Liver (tissue), 9 donors: ENCODE results near the gene SMIM21. TPM values are rescaled to one million over a fixed set of nuclear protein-coding genes. Genes with fewer than 3 reads are reported as not detected.

Experiments
- DNase-seq: peaks from one replicate; pipeline ENCODE4 v3.0.0-alpha.2; 2017; ENCODE audit warnings: low spot score
- H3K27ac ChIP-seq, 2 donors: one replicate each; pipeline ENCODE4 v1.7.0; 2013; ENCODE audit warnings: inconsistent platforms in 2 of 2, low read length in 2 of 2, control low read depth in 1 of 2, low read depth in 1 of 2, mild to moderate bottlenecking in 1 of 2
- H3K27me3 ChIP-seq, 4 donors: one replicate each; pipeline versions ENCODE4 v1.6.1 to v1.7.0; 2013; ENCODE audit warnings: low read length in 3 of 4, inconsistent platforms in 1 of 4, mild to moderate bottlenecking in 1 of 4, moderate library complexity in 1 of 4; ENCODE audit not compliant: control insufficient read depth in 4 of 4, insufficient read depth in 4 of 4
- H3K36me3 ChIP-seq, 4 donors: one replicate each; pipeline versions ENCODE4 v1.6.1 to v1.7.0; 2013; ENCODE audit warnings: low read length in 3 of 4, mild to moderate bottlenecking in 3 of 4, low read depth in 1 of 4, moderate library complexity in 1 of 4; ENCODE audit not compliant: control insufficient read depth in 4 of 4, insufficient read depth in 3 of 4
- H3K4me1 ChIP-seq, 4 donors: one replicate each; pipeline versions ENCODE4 v1.6.1 to v1.7.0; 2013; ENCODE audit warnings: low read length in 3 of 4, mild to moderate bottlenecking in 3 of 4, moderate library complexity in 1 of 4; ENCODE audit not compliant: control insufficient read depth in 4 of 4, insufficient read depth in 4 of 4
- H3K4me3 ChIP-seq, 3 donors: one replicate each; pipeline versions ENCODE4 v1.6.1 to v1.7.0; 2013; ENCODE audit warnings: low read length in 3 of 3, control low read depth in 1 of 3, low read depth in 1 of 3, mild to moderate bottlenecking in 1 of 3
- H3K9ac ChIP-seq, 2 donors: one replicate each; pipeline ENCODE4 v1.7.0; 2013; ENCODE audit warnings: low read length in 2 of 2, mild to moderate bottlenecking in 2 of 2, moderate library complexity in 2 of 2, control low read depth in 1 of 2, low read depth in 1 of 2
- H3K9me3 ChIP-seq, 4 donors: one replicate each; pipeline versions ENCODE4 v1.6.1 to v1.7.0; 2013; ENCODE audit warnings: low read length in 3 of 4; ENCODE audit not compliant: control insufficient read depth in 4 of 4
- EGR1 ChIP-seq, 2 donors: IDR thresholded peaks; 2 replicates each; pipeline ENCODE4 v1.6.1; 2016 to 2018; ENCODE audit warnings: antibody characterized with exemption in 2 of 2, low read depth in 2 of 2
- FOXA1 ChIP-seq: IDR thresholded peaks from 2 replicates; pipeline ENCODE4 v1.6.1; 2016; ENCODE audit warnings: antibody characterized with exemption
- FOXA2 ChIP-seq: IDR thresholded peaks from 2 replicates; pipeline ENCODE4 v1.6.1; 2016; ENCODE audit warnings: antibody characterized with exemption
- GABPA ChIP-seq, 2 donors: IDR thresholded peaks in 1 of 2; conservative IDR thresholded peaks in 1 of 2; 2 replicates each; pipeline ENCODE4 v1.6.1; 2016; ENCODE audit warnings: antibody characterized with exemption in 2 of 2, mild to moderate bottlenecking in 1 of 2, moderate library complexity in 1 of 2
- HNF4A ChIP-seq, 2 donors: conservative IDR thresholded peaks; 2 replicates each; pipeline ENCODE4 v1.6.1; 2016; ENCODE audit warnings: antibody characterized with exemption in 2 of 2, mild to moderate bottlenecking in 2 of 2
- HNF4G ChIP-seq: IDR thresholded peaks from 2 replicates; pipeline ENCODE4 v1.6.1; 2016; ENCODE audit warnings: antibody characterized with exemption
- JUND ChIP-seq, 2 donors: IDR thresholded peaks; 2 replicates each; pipeline ENCODE4 v1.6.1; 2016; ENCODE audit warnings: antibody characterized with exemption in 2 of 2
- RAD21 ChIP-seq, 2 donors: IDR thresholded peaks; 2 replicates each; pipeline ENCODE4 v1.6.1; 2016; ENCODE audit warnings: antibody characterized with exemption in 2 of 2, mild to moderate bottlenecking in 2 of 2
- RXRA ChIP-seq, 2 donors: IDR thresholded peaks; 2 replicates each; pipeline ENCODE4 v1.6.1; 2017 to 2018; ENCODE audit warnings: antibody characterized with exemption in 2 of 2, mild to moderate bottlenecking in 1 of 2
- SP1 ChIP-seq: IDR thresholded peaks from 2 replicates; pipeline ENCODE4 v1.6.1; 2018; ENCODE audit warnings: antibody characterized with exemption, mild to moderate bottlenecking
- TAF1 ChIP-seq: conservative IDR thresholded peaks from 2 replicates; pipeline ENCODE4 v1.6.1; 2016; ENCODE audit warnings: antibody characterized with exemption, mild to moderate bottlenecking
- YY1 ChIP-seq: IDR thresholded peaks from 2 replicates; pipeline ENCODE4 v1.6.1; 2016; ENCODE audit warnings: antibody characterized with exemption, mild to moderate bottlenecking
- WGBS: extraction: QIAGEN DNeasy Blood & Tissue Kit; methylation state at CpG from one replicate; pipeline ENCODE4 v1.1.7; 2013; 5-methylcytosine and 5-hydroxymethylcytosine counted together
- polyA plus RNA-seq, 2 donors: library from polyadenylated mRNA; stranded (reverse) in 1 of 2; unstranded in 1 of 2; fragments of 200-250 nt in 1 of 2; fragments of >200 nt in 1 of 2; fragmentation: Nextera tagmentation in 1 of 2; extraction: Ambion mirVana in 1 of 2; gene quantifications; one replicate each; pipeline versions ENCODE4 v1.2.1 to v1.2.3, GENCODE V29; 2013 to 2015
- total RNA-seq, 2 donors: library from RNA; depleted of rRNA; stranded (reverse); fragments of >200 nt; gene quantifications; one replicate each; pipeline ENCODE4 v1.2.3, GENCODE V29; 2014
- TF ChIP-seq, protein P1 (sequence below): IDR thresholded peaks from 2 replicates; pipeline ENCODE4 v1.6.1; 2016; ENCODE audit warnings: antibody characterized with exemption
- TF ChIP-seq, protein P2 (sequence below): IDR thresholded peaks from 2 replicates; pipeline ENCODE4 v1.6.1; 2016; ENCODE audit warnings: antibody characterized with exemption
- TF ChIP-seq, protein P3 (sequence below): IDR thresholded peaks from 2 replicates; pipeline ENCODE4 v1.6.1; 2016; ENCODE audit warnings: antibody characterized with exemption
- TF ChIP-seq, protein P4 (sequence below): IDR thresholded peaks from 2 replicates; pipeline ENCODE4 v1.6.1; 2016; ENCODE audit warnings: antibody characterized with exemption, mild to moderate bottlenecking
- donor health status: healthy.
- donor health status: healthy.
- donor health status: healthy.
- donor health status: healthy.
- donor health status: healthy.

Gene SMIM21
- total and polyA plus RNA-seq, 4 donors: not detected

DNA sequence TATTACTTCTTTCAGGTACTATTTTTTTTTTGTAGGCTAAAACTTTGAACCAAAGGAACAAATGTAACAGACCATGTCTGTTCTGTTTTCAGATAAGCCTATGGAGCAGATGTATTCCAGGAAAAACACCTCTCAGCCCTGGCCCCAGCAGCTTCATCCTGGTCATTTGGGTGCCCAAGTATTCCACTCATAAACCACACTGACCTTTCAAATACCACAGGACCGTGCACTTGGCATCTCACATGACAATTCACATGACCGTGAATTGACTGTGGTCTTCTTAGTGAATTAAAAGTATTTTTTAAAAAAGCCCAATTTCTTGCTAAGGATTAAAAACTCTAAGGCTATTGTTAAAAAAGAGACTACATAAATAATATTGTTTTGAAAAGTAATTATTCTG is 50.2 kb downstream of the SMIM21 start:
- no peaks in the 10 kb centered on the region for H3K27me3 ChIP-seq
- no peak overlapping the region for H3K9ac ChIP-seq
- H3K9me3 ChIP-seq: no peaks in the 10 kb centered on the region
- no peak for DNase-seq
- 59% methylated on average over 2 of the region's 2 CpGs for WGBS
- H3K4me1 ChIP-seq: no peaks in the 10 kb centered on the region
- no peak for TF ChIP-seq YY1
- TF ChIP-seq TAF1: no peak
- TF ChIP-seq, protein P1, sequence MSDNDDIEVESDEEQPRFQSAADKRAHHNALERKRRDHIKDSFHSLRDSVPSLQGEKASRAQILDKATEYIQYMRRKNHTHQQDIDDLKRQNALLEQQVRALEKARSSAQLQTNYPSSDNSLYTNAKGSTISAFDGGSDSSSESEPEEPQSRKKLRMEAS: no peak
- TF ChIP-seq, protein P2, sequence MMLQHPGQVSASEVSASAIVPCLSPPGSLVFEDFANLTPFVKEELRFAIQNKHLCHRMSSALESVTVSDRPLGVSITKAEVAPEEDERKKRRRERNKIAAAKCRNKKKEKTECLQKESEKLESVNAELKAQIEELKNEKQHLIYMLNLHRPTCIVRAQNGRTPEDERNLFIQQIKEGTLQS: no peak
- TF ChIP-seq RAD21 (IDR thresholded peaks at IDR 0.05): no peak
- no peak for TF ChIP-seq RXRA (IDR thresholded peaks at IDR 0.05)
- TF ChIP-seq EGR1 (IDR thresholded peaks at IDR 0.05; ENCODE audit: low read depth in 2 of 2): no peak
- TF ChIP-seq, protein P3, sequence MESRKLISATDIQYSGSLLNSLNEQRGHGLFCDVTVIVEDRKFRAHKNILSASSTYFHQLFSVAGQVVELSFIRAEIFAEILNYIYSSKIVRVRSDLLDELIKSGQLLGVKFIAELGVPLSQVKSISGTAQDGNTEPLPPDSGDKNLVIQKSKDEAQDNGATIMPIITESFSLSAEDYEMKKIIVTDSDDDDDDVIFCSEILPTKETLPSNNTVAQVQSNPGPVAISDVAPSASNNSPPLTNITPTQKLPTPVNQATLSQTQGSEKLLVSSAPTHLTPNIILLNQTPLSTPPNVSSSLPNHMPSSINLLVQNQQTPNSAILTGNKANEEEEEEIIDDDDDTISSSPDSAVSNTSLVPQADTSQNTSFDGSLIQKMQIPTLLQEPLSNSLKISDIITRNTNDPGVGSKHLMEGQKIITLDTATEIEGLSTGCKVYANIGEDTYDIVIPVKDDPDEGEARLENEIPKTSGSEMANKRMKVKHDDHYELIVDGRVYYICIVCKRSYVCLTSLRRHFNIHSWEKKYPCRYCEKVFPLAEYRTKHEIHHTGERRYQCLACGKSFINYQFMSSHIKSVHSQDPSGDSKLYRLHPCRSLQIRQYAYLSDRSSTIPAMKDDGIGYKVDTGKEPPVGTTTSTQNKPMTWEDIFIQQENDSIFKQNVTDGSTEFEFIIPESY: no peak
- TF ChIP-seq HNF4A (conservative IDR thresholded peaks at IDR 0.05): no peak
- TF ChIP-seq JUND (IDR thresholded peaks at IDR 0.05): no peak
- TF ChIP-seq, protein P4, sequence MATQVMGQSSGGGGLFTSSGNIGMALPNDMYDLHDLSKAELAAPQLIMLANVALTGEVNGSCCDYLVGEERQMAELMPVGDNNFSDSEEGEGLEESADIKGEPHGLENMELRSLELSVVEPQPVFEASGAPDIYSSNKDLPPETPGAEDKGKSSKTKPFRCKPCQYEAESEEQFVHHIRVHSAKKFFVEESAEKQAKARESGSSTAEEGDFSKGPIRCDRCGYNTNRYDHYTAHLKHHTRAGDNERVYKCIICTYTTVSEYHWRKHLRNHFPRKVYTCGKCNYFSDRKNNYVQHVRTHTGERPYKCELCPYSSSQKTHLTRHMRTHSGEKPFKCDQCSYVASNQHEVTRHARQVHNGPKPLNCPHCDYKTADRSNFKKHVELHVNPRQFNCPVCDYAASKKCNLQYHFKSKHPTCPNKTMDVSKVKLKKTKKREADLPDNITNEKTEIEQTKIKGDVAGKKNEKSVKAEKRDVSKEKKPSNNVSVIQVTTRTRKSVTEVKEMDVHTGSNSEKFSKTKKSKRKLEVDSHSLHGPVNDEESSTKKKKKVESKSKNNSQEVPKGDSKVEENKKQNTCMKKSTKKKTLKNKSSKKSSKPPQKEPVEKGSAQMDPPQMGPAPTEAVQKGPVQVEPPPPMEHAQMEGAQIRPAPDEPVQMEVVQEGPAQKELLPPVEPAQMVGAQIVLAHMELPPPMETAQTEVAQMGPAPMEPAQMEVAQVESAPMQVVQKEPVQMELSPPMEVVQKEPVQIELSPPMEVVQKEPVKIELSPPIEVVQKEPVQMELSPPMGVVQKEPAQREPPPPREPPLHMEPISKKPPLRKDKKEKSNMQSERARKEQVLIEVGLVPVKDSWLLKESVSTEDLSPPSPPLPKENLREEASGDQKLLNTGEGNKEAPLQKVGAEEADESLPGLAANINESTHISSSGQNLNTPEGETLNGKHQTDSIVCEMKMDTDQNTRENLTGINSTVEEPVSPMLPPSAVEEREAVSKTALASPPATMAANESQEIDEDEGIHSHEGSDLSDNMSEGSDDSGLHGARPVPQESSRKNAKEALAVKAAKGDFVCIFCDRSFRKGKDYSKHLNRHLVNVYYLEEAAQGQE: no peak
- TF ChIP-seq FOXA1: no peak
- TF ChIP-seq FOXA2: no peak
- TF ChIP-seq SP1: no peak
- no peak for TF ChIP-seq GABPA (IDR thresholded peaks at IDR 0.05 in 1 of 2, conservative IDR thresholded peaks at IDR 0.05 in 1 of 2)
- no peak for TF ChIP-seq HNF4G
- H3K4me3 ChIP-seq: no peak overlapping the region
- H3K27ac ChIP-seq: no peak overlapping the region
- no peaks in the 10 kb centered on the region for H3K36me3 ChIP-seq

DNA sequence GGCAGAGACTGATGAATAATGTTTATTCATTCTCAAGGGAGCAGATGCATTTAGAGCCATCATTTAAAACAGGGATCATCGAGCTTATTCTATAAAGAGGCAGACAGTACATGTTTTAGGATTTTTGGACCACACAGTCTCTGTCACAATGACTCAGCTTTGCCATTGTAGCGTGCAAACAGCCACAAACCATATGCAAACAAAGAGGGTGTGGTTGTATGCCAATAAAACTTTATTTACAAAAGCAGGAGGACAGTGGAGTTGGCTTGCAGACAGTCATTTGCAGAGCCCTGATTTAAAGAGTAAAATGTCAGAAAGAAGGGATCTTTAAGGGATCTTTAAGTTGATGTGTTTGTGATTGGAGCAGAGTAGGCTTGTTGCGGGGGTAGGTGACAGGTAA is 51.5 kb downstream of the SMIM21 start:
- 91% methylated on average over 3 of the region's 3 CpGs for WGBS
- no peak overlapping the region for H3K9ac ChIP-seq
- TF ChIP-seq FOXA1 (no peak), JUND (IDR thresholded peaks at IDR 0.05) (no peak), HNF4A (conservative IDR thresholded peaks at IDR 0.05) (no peak), TAF1 (no peak), YY1 (no peak)
- TF ChIP-seq, protein P4: no peak

More for the DNA sequence above, 51.5 kb downstream of the SMIM21 start:
- Histone ChIP-seq H3K9me3 (no peaks in the 10 kb centered on the region), H3K4me1 (no peaks in the 10 kb centered on the region), H3K36me3 (no peaks in the 10 kb centered on the region), H3K27me3 (no peaks in the 10 kb centered on the region), H3K27ac (no peak overlapping the region), H3K4me3 (no peak overlapping the region)
- DNase-seq: no peak
